ENCODE data around the gene LRRFIP1. TPM values are rescaled to one million over a fixed set of nuclear protein-coding genes. Genes with fewer than 3 reads are reported as not detected.

LRRFIP1 gene
- total RNA-seq, 1 donor from 2014 or later, result 76.3 TPM

DNA sequence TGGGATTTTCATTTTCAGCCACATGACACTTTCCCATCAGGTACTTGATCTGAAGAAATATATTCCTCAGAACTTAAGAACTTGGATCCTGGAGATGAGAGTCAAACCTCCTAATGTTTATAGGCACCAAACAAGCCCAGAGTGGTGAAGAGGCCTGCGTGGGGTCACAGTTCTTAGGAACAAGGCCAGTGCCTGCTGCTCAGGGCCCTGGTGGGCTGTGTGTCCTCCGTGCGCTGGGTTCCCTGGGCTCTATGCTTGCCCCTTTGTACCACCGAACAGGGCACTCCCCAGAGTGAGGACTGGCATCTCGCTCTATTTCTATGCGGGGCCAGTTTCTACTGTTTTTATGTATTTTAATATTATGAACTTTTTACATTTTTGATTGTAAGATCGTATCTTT lies 95.2 kb downstream of the LRRFIP1 start:
- DNase-seq (ENCODE audit: low spot score), result no peak

GRCh38 chr2:237723023-237723422 lies 95.6 kb downstream of the LRRFIP1 start:
- no peak for DNase-seq (ENCODE audit: low spot score)

DNA sequence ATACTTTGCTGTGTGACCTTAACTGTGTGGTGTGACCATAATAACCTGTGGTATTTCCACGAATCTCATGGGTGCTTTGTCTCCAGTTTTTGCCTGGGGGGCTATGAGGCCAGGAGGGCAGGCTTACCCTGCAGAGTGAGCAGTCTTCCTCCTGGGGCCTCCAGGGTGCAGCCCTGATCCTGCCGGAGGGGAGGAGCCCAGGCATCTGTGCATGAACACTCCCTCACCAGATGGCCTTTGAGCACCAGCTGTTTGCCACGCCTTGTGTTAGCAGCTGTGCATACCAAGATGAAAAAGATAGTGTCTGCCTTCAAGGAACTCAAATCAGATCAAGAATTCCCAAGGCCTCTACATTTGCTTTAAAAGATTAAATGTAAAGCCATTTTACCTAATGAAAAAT lies 96.2 kb downstream of the LRRFIP1 start:
- peak; percentile 63 for DNase-seq (ENCODE audit: low spot score)

DNA sequence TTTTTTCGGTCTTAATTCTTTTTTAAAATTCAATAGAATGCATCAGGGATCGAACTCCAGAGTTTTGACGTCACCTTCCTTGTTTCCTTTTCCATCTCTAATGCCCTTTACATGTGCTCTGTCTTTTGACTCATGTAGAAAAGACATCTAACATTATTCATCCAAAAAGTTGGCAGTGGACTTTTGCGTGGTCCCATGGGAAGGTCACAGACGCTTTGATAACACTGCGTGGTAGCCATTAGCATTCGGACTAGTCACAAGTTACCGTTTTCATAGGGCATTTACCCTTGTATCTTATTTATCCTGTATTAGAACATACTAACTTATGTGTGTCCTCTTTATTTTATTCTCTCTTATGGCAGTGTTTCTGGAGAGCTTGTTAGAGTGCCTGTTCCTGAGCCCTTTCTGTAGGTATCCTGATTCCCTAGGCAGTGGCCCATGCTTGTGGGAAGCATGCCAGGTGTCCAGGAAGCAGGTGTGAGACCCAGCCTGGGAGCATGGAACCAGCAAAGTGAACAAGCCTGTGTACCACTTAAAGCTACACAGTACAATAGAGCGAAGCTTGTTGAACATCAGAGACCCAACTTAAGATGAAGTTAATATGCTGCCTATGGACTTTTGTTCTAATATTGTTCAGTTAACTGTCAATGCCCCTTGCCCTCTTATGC lies 97.6 kb downstream of the LRRFIP1 start:
- DNase-seq (ENCODE audit: low spot score), result no peak

DNA sequence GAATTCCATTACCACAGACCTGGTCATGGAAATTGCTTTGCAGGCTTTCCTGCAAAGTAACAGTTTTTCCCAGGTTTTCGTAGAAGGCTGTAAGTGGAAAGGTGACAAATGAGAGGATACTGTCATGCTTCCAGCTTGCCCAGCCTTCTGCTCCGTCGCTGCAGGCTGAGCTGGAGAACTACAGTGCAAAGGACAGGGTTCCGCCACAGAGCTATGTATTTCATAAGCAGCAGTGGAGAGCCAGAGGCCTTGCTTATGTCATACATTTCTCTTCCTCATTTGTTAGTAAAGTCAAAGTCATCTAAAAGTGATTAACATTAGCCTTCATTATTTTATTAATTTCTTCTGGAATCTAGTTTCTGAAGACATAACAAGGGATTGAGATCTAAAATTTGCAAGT lies 98.3 kb downstream of the LRRFIP1 start:
- no peak for DNase-seq (ENCODE audit: low spot score)

GRCh38 chr2:237726401-237726830 lies 99.0 kb downstream of the LRRFIP1 start:
- no peak for DNase-seq (ENCODE audit: low spot score)

DNA sequence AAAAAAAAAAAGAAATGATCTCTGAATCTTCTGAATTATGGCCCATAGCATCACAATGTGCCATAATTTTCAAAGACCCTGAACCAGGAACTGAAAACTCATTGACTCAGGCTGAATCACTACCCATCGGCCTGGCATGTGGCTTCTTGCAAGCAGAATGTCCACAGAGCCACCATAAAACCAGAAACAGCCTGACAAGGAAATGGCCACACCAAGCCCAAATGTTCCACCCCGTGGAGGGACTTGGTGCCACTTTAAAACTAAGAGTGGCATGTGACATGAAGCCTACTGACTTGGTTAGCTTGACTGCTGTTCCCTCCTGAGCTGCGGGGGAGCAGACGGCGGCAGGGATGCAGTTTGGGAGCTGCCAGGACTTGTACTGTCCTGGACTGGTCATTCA lies 100.0 kb downstream of the LRRFIP1 start:
- no peak for DNase-seq (ENCODE audit: low spot score)

- DNase-seq (ENCODE audit: low spot score), result no peak
These were observed 102.5 kb downstream of the LRRFIP1 start for GRCh38 chr2:237729681-237730475.

GRCh38 chr2:237731663-237732062 lies 104.3 kb downstream of the LRRFIP1 start:
- no peak for DNase-seq (ENCODE audit: low spot score)

DNA sequence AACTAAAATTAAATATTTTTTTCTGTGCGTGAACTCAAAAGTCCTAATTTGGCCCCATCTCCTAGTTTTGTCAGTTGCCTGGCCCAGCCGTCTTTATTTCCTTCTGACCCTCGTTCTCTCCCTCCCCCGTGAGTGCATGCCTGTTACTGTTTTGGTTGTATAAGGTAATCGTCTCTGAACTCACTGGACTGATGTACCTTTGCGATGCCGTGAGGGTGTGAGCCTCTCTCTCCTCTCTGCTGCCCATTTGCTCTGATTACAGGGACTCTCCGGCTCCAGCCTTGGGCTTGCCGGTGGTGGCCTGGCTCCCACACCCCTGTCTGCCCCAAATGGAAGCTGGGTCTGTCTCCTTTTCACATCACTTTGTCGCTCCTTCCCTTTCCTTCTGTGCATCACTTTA lies 104.7 kb downstream of the LRRFIP1 start:
- DNase-seq (ENCODE audit: low spot score), result no peak

DNA sequence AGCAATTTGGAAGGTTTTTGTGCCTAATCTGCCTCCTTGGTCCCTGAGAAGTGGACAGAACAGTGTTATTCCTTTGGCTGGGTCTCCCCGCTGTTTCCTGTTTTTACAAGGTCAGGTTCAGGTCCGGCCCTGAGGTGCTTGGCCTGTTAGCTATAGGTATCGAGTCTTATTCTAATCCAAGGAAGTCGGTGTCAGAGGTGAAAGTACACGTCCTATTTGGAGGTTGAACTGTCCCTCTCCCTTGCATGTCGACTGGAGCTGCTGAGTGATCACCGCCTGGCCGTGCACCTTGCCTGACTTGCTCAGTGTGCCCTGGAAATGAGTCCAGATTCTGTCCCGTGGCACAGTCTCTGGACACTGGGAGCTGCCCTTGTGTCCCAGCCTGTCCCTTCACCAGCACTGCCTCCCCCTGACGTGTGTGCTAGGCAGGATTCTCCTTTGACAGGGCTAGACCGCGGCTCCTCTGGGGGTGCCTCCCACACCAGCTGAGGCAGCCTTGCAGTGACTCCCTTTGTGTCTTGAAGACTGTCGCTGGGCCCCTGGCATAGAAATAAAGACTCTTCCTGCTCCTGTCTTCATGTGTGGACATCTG lies 105.5 kb downstream of the LRRFIP1 start:
- no peak for DNase-seq (ENCODE audit: low spot score)

DNA sequence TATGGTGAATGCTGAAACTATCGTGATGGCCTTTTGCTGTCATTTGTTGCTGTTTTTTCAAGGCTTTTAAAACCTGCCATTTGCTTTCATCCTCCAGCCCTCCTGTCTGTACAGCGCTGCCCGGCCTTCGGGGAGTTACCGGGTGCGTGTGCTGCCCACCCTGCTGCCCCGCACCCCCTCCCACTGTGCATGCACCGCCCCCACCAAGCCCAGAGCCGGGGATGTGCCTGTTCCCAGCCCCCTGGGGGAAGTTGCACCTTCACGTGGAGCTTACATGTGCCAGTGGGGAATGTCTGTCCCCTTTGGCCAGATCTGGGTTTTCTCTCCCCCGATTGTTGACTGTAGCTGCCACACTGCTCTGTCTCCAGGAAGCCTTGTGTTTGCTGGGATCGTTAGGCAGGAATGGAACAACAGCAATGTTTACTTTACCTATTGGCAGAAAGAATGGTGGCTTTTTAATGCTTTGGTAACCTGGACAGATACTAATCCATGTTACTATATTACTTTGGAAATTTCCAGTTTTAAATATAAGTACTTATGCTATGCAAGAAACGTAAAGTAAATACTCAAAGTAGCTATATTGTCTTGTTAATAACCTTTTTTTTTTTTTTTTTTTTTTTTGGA lies 106.4 kb downstream of the LRRFIP1 start:
- no peak for DNase-seq (ENCODE audit: low spot score)

DNA sequence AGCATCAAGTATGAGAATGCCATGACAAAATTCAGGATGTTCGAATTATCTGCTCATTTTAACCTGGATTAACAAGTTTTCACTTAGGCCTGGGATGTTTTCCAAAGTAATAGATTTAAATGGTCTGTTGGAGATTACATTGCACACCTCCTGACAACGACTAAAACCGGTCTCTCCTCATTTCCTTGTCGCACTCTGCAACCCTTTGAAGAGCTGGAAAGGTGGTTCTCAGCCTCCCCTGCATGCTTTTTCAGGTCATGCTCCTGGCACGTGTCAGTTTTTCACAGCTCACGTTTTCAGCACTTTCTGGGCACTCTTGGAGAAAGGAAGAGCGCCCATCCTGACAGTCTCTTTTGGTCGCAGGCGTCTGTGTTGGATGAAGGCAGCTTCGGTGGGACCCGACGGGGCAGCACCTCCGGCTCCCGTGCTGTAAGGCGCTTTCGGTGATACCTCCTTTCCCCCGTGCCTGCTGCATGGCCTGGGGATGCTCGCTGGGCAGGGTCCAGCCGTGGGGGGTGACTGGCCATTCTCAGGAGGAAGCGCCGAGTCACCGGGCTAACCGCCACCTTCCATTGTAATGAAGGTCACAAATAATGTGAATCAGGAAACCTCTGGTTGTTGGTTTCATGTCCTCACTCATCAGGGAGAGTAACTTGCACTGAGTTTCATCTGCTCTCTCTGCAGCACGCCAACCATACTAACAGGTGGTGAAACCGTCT lies 107.7 kb downstream of the LRRFIP1 start:
- DNase-seq (ENCODE audit: low spot score), result peak; percentile 47

DNA sequence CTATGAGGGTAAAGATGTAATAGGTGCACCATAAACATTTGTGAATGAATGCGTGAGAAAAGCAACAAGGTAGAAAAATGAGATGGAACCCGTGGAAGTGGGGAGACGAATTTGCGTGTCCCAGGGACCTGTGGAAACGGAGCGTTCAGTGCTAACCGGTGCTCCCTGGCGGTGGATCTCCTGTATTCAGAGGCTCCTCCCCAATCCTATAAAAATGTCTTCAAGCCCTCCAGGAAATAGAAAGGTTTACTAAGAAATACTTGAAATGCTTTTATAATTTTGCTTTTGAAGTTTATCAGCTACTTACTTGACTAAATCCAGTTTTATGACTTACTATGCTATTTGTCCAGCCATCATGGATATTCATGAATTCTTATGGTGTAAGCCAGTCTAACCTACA lies 108.4 kb downstream of the LRRFIP1 start:
- peak; percentile 72 for DNase-seq (ENCODE audit: low spot score)

DNA sequence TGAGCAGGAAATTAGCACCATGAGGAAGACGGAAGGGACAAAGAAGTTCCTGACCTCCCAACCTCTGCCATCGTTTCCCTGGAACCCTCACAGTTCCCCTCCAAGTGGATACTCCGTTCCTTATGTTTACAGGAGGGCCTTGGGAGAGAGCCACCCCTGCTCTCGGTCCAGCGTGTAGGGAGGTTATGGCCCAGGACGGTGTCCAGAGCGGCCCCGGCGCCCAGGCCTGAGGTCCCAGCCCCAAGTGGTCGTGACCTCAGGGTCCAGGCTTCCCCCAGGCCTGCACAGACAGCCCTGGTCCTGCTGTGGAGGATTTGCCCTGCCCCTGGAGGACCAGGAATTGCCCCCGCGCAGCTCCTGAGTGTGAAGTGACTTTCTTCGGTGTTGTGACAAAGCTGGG lies 109.4 kb downstream of the LRRFIP1 start:
- no peak for DNase-seq (ENCODE audit: low spot score)

- no peak for DNase-seq (ENCODE audit: low spot score)
These were observed 109.9 kb downstream of the LRRFIP1 start for GRCh38 chr2:237737196-237737865.

GRCh38 chr2:237738255-237738654 lies 110.9 kb downstream of the LRRFIP1 start:
- DNase-seq (ENCODE audit: low spot score), result no peak

GRCh38 chr2:237739101-237739500 lies 111.7 kb downstream of the LRRFIP1 start:
- no peak for DNase-seq (ENCODE audit: low spot score)

DNA sequence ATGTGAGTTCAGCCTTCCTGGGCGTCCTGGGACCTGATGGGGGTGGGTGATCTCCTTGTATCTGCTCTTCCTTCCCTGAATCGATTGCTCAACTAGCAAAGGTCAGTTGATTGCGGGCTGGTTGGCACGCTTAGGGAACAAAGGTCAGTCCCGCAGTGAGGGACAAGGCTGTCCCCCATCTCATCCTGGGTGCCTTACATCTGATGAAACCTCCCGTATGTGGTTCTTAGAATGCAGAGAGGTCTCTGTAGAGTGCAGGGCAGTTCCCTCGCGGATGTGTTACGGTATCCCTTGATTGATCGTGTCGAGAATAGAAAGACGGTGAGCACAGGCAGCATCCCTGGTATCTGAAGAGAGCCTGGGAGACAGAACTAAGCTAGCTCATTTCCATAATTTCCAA lies 114.8 kb downstream of the LRRFIP1 start:
- no peak for DNase-seq (ENCODE audit: low spot score)

- no peak for DNase-seq (ENCODE audit: low spot score)
These were observed 115.2 kb downstream of the LRRFIP1 start for GRCh38 chr2:237742614-237743013.

GRCh38 chr2:237743024-237743423 lies 115.6 kb downstream of the LRRFIP1 start:
- DNase-seq (ENCODE audit: low spot score), result no peak

All from umbilical cord (tissue), 2 donors.